SU-DHL-6 (cell line): ENCODE measurements around the gene MYMK.

ENCODE experiments used
- H2AFZ ChIP-seq: fragments of 200-600 bp; sonication (generic); 2 replicates; pipeline ENCODE4 v1.6.1; 2014; ENCODE audit warnings: low read depth, mild to moderate bottlenecking, moderate library complexity, mixed read lengths, antibody characterized with exemption, low read length; ENCODE audit not compliant: severe bottlenecking
- H3F3A ChIP-seq: fragments of 200-600 bp; shearing (Covaris generic); 2 replicates; pipeline ENCODE4 v1.6.0; 2016; ENCODE audit warnings: antibody characterized with exemption, mild to moderate bottlenecking; ENCODE audit not compliant: insufficient read depth
- H3K27ac ChIP-seq: fragments of 200-600 bp; sonication (generic); 2 replicates; pipeline ENCODE4 v1.5.1; 2016; ENCODE audit warnings: low read depth, mild to moderate bottlenecking, low read length, moderate library complexity, mixed read lengths
- H3K27me3 ChIP-seq: fragments of 200-600 bp; sonication (generic), shearing (Covaris generic); 2 replicates; pipeline ENCODE4 v1.6.0; 2014; ENCODE audit warnings: mild to moderate bottlenecking, low read length
- H3K36me3 ChIP-seq: fragments of 200-600 bp; sonication (generic); 2 replicates; pipeline ENCODE4 v1.6.1; 2014; ENCODE audit warnings: mild to moderate bottlenecking, low read length, mixed read lengths
- H3K4me2 ChIP-seq: fragments of 300-600, 200-600 bp; shearing (Covaris generic), sonication (generic); 2 replicates; pipeline ENCODE4 v1.6.0; 2014; ENCODE audit warnings: low read length, low read depth, mild to moderate bottlenecking; ENCODE audit not compliant: poor library complexity, severe bottlenecking
- H3K4me3 ChIP-seq: fragments of 200-600 bp; sonication (generic); 2 replicates; pipeline ENCODE4 v1.5.1; 2014; ENCODE audit warnings: antibody characterized with exemption, low read length, mild to moderate bottlenecking, mixed read lengths; ENCODE audit not compliant: insufficient read depth, poor library complexity, severe bottlenecking
- H3K79me2 ChIP-seq: fragments of 200-600 bp; sonication (generic); 2 replicates; pipeline ENCODE4 v1.6.1; 2014; ENCODE audit warnings: mild to moderate bottlenecking, low read length, moderate library complexity; ENCODE audit not compliant: insufficient read depth
- H3K9ac ChIP-seq: fragments of 200-600 bp; sonication (generic); 2 replicates; pipeline ENCODE4 v1.7.0; 2014; ENCODE audit warnings: mild to moderate bottlenecking, low read length
- H3K9me2 ChIP-seq: fragments of 200-600 bp; sonication (generic); replicated peaks from 2 replicates; pipeline ENCODE4 v1.6.1; 2014; ENCODE audit warnings: low read length; ENCODE audit not compliant: insufficient read depth
- H3K9me3 ChIP-seq: fragments of 200-600 bp; sonication (generic); 2 replicates; pipeline ENCODE4 v1.6.1; 2014; ENCODE audit warnings: low read length, mixed read lengths; ENCODE audit not compliant: insufficient read depth
- H4K20me1 ChIP-seq: fragments of 200-600 bp; sonication (generic); 2 replicates; pipeline ENCODE4 v1.6.1; 2014; ENCODE audit warnings: low read depth, mild to moderate bottlenecking, antibody characterized with exemption, low read length, moderate library complexity, mixed read lengths
- EZH2phosphoT487 ChIP-seq: fragments of 200-600 bp; sonication (generic), shearing (Covaris generic); conservative IDR thresholded peaks from 2 replicates; pipeline ENCODE4 v1.6.1; 2018; ENCODE audit warnings: mild to moderate bottlenecking, antibody characterized with exemption, low read length, moderate library complexity, mixed read lengths
- TF ChIP-seq, protein P1 (sequence below): fragments of 200-600 bp; sonication (generic); IDR thresholded peaks from one replicate; pipeline ENCODE4 v1.5.1; 2017; ENCODE audit warnings: antibody characterized with exemption, mild to moderate bottlenecking, low read length, moderate library complexity; ENCODE audit not compliant: insufficient read depth, poor library complexity, severe bottlenecking

Gene MYMK

DNA sequence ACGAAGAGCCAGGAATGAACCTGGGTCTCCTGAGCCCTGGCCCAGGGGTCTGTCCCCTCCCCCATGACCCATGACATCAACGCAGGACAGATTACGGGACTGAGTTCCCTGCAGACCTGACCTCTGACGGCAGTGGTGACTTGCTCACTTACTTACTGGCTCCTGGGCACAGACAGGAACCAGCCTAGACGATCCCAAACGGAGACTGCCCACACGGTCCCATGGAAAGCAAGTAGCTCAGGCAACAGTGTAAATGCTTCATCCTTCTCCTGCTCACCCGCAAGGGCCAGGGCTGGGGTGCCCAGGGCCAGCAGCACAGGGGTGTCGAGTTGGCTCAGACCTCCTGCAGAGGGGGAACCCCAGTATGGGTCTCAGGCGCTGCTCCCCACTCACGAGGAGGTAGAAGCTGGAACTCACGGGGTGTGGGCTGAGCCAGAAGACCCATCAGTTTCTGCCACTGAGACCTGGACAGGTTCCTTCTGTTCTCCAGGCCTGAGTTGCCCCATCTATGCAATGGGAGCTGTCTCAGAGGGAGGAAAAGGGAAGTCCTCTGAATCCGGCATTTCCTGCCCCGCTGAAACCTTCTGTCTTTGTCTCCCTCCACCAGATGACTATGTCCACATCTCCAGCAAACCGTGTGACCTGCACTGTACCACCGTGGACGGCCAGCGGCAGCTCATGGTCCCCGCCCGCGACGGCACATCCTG lies 15.4 kb upstream of the MYMK start:
- no peak for TF ChIP-seq EZH2phosphoT487
- TF ChIP-seq, protein P1, sequence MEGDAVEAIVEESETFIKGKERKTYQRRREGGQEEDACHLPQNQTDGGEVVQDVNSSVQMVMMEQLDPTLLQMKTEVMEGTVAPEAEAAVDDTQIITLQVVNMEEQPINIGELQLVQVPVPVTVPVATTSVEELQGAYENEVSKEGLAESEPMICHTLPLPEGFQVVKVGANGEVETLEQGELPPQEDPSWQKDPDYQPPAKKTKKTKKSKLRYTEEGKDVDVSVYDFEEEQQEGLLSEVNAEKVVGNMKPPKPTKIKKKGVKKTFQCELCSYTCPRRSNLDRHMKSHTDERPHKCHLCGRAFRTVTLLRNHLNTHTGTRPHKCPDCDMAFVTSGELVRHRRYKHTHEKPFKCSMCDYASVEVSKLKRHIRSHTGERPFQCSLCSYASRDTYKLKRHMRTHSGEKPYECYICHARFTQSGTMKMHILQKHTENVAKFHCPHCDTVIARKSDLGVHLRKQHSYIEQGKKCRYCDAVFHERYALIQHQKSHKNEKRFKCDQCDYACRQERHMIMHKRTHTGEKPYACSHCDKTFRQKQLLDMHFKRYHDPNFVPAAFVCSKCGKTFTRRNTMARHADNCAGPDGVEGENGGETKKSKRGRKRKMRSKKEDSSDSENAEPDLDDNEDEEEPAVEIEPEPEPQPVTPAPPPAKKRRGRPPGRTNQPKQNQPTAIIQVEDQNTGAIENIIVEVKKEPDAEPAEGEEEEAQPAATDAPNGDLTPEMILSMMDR, result no peak
- Histone ChIP-seq H3K4me2 (no peak overlapping the region), H3K9me3 (no peaks in the 10 kb centered on the region), H3K9me2 (no peaks in the 10 kb centered on the region), H3K36me3 (no peaks in the 10 kb centered on the region), H3F3A (no peaks in the 10 kb centered on the region), H3K27me3 (no peaks in the 10 kb centered on the region), H3K79me2 (no peaks in the 10 kb centered on the region), H3K27ac (no peak overlapping the region), H2AFZ (no peak overlapping the region), H4K20me1 (no peaks in the 10 kb centered on the region), H3K9ac (no peak overlapping the region), H3K4me3 (no peak overlapping the region)

DNA sequence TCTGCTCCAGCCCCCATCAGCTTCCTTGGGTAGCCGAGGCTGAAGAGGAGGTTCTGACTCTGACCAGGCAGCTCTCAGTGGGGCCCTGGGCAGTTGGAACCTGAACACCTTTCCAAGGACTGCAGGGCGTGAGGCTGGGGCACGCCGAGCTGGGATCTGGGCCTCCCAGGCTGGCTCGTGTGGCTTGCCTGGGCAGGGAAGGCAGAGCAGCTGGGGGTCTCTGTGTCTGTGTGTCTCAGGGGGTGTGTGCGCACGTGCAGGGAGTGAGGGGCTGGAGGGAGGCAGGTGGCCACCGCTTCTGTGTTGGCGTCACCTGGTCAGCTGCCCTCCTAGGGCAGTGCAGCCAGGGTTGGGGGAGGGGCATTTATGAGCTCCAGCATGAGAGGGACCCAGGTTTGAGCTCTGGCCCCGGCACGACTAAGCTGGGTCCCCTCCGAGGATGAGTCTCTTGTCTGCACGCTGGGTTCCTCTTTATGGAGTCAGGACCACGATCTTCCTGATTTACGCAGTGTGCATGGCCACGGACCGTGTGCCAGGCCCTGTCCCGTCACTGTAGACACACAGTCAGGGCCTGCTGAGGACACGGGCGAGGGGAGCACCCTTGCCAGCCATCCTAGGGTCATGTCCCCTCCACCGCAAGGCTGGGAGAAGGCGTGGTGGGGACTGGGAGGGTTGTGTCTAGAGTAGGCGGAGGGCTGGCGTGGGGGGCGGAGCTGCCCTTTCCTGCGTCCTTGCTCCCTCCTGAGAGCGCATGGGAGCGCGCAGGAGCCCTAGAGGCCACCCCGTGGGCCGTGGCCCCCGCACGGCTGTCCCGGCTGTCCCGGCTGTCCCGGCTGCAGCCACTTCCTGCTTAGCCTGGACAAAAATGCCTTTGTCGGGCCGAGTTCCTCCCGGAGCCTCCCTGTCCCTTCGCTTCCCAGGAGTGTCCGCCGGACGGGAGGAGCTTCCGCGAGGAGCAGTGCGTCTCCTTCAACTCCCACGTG lies 14.4 kb upstream of the MYMK start:
- no peaks in the 10 kb centered on the region for H4K20me1 ChIP-seq
- H3K27me3 ChIP-seq, result no peaks in the 10 kb centered on the region
- no peak overlapping the region for H3K9ac ChIP-seq
- no peaks in the 10 kb centered on the region for H3K36me3 ChIP-seq
- H3K79me2 ChIP-seq, result no peaks in the 10 kb centered on the region
- H3K9me2 ChIP-seq, result no peaks in the 10 kb centered on the region
- H3K4me2 ChIP-seq, result no peak overlapping the region
- H3K4me3 ChIP-seq, result no peak overlapping the region
- H3K27ac ChIP-seq, result no peak overlapping the region
- TF ChIP-seq, protein P1, result no peak
- no peak for TF ChIP-seq EZH2phosphoT487
- H3F3A ChIP-seq, result no peaks in the 10 kb centered on the region
- H2AFZ ChIP-seq, result no peak overlapping the region
- H3K9me3 ChIP-seq, result no peaks in the 10 kb centered on the region

DNA sequence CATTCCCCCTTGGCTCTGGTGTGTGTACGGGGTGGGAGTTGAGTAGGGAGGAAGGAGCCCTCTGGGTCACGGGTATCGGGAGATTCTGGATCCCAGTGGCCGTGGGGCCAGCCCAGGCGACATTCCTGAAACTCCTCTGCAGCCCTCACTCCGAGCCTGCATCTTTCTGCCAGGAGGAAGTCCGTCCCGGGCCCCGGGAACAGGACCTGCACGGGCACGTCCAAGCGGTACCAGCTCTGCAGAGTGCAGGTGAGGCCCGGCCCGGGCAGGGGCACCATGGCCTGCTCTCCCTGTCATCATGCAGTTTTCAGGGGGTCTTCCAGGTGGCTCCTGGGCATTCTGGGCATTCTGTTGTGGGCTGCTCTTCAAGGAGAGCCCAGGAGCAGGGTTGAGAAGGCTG lies 13.4 kb upstream of the MYMK start:
- no peaks in the 10 kb centered on the region for H3K79me2 ChIP-seq
- H4K20me1 ChIP-seq, result no peaks in the 10 kb centered on the region
- TF ChIP-seq, protein P1, result no peak
- TF ChIP-seq EZH2phosphoT487, result no peak
- H3K9me2 ChIP-seq, result no peaks in the 10 kb centered on the region
- no peaks in the 10 kb centered on the region for H3K9me3 ChIP-seq
- no peak overlapping the region for H3K27ac ChIP-seq
- H3K9ac ChIP-seq, result no peak overlapping the region
- no peak overlapping the region for H2AFZ ChIP-seq
- H3K27me3 ChIP-seq, result no peaks in the 10 kb centered on the region
- H3K36me3 ChIP-seq, result no peaks in the 10 kb centered on the region
- H3K4me2 ChIP-seq, result no peak overlapping the region
- no peaks in the 10 kb centered on the region for H3F3A ChIP-seq
- no peak overlapping the region for H3K4me3 ChIP-seq
